ENCODE data around the gene CCNJL.

- TF ChIP-seq, protein P1, sequence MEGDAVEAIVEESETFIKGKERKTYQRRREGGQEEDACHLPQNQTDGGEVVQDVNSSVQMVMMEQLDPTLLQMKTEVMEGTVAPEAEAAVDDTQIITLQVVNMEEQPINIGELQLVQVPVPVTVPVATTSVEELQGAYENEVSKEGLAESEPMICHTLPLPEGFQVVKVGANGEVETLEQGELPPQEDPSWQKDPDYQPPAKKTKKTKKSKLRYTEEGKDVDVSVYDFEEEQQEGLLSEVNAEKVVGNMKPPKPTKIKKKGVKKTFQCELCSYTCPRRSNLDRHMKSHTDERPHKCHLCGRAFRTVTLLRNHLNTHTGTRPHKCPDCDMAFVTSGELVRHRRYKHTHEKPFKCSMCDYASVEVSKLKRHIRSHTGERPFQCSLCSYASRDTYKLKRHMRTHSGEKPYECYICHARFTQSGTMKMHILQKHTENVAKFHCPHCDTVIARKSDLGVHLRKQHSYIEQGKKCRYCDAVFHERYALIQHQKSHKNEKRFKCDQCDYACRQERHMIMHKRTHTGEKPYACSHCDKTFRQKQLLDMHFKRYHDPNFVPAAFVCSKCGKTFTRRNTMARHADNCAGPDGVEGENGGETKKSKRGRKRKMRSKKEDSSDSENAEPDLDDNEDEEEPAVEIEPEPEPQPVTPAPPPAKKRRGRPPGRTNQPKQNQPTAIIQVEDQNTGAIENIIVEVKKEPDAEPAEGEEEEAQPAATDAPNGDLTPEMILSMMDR (IDR thresholded peaks at IDR 0.05) = no peak
- TF ChIP-seq POLR2AphosphoS5 (IDR thresholded peaks at IDR 0.05; ENCODE audit: insufficient read depth in 1 of 2, low read depth in 1 of 2) (no peak), POLR2A (IDR thresholded peaks at IDR 0.05) (no peak)
Measured at GRCh38 chr5:160356550-160357347, 44.4 kb upstream of the CCNJL start.

Data from vagina (tissue), 2 donors.